Subcutaneous adipose tissue (tissue), 4 donors: ENCODE measurements around the gene PLCH2. TPM values are rescaled to one million over a fixed set of nuclear protein-coding genes. Genes with fewer than 3 reads are reported as not detected.

Experiments
- CTCF ChIP-seq: fragments of 450-650 bp; IDR thresholded peaks from one replicate; pipeline ENCODE4 v1.5.1; 2016; ENCODE audit warnings: low read depth, mild to moderate bottlenecking, control low read depth, antibody characterized with exemption, moderate library complexity
- total RNA-seq, 4 donors: library from RNA; depleted of rRNA; stranded (reverse); fragments of >200 nt; gene quantifications; one replicate each; pipeline ENCODE4 v1.1.0, GENCODE V29; 2016

PLCH2 gene
- total RNA-seq, 4 donors from 2014 or later = 0.22 to 0.68 TPM; not detected in 2

GRCh38 chr1:2463396-2463795, 12.7 kb upstream of the PLCH2 start:
- no peak for TF ChIP-seq CTCF

- TF ChIP-seq CTCF = no peak
These were observed 10.5 kb upstream of the PLCH2 start for GRCh38 chr1:2465371-2466269.

- no peak for TF ChIP-seq CTCF
These were observed 9.8 kb upstream of the PLCH2 start for GRCh38 chr1:2466270-2466665.

GRCh38 chr1:2466958-2467554, 9.0 kb upstream of the PLCH2 start:
- TF ChIP-seq CTCF = no peak

GRCh38 chr1:2468041-2468472, 8.0 kb upstream of the PLCH2 start:
- TF ChIP-seq CTCF = no peak

- no peak for TF ChIP-seq CTCF
These were observed 7.5 kb upstream of the PLCH2 start for GRCh38 chr1:2468540-2468939.
